Lower lobe of right lung (tissue), 2 donors: ENCODE measurements around the gene EIF2S1. TPM values are rescaled to one million over a fixed set of nuclear protein-coding genes. Genes with fewer than 3 reads are reported as not detected.

Source experiments
- ATAC-seq, 2 donors: fragments of 200-7000 bp; cut with Tn5 transposase; one replicate each; pipeline ENCODE4 v1.9.1; 2020 to 2022; ENCODE audit warnings: mild to moderate bottlenecking in 2 of 2, moderate library complexity in 2 of 2
- DNase-seq: peaks from one replicate; pipeline ENCODE4 v3.0.0-alpha.2; 2020
- H3K27ac ChIP-seq: fragments of 200-600 bp; one replicate; pipeline ENCODE4 v1.8.0; 2022
- H3K27me3 ChIP-seq: fragments of 200-600 bp; one replicate; pipeline ENCODE4 v1.8.0; 2022; ENCODE audit warnings: low read depth
- H3K36me3 ChIP-seq: fragments of 200-600 bp; one replicate; pipeline ENCODE4 v1.8.0; 2022; ENCODE audit warnings: mild to moderate bottlenecking
- H3K4me1 ChIP-seq: fragments of 200-600 bp; one replicate; pipeline ENCODE4 v1.8.0; 2022
- H3K4me3 ChIP-seq: fragments of 200-600 bp; one replicate; pipeline ENCODE4 v1.8.0; 2022; ENCODE audit warnings: mild to moderate bottlenecking
- H3K9me3 ChIP-seq: fragments of 200-600 bp; one replicate; pipeline ENCODE4 v1.8.0; 2022
- intact Hi-C: fragments of 100-400 bp; cut with DNase I; formaldehyde crosslinking; loops from one replicate; pipeline ENCODE4 v1.11.0; 2022
- total RNA-seq: library from RNA; stranded (reverse); fragmentation: NEBNext Ultra II Directional; extraction: Animal tissue kit (Norgen Biotek cat#: 25700); gene quantifications from one replicate; pipeline ENCODE4 v1.2.1, GENCODE V29; 2021
- TF ChIP-seq, protein P1 (sequence below): fragments of 200-600 bp; IDR thresholded peaks from one replicate; pipeline ENCODE4 v1.8.0; 2022; ENCODE audit warnings: antibody characterized with exemption, mild to moderate bottlenecking
- donor health status: DM: no; HTN: yes; CAD: no; lungs with severe emphysema.

EIF2S1 gene
- total RNA-seq, 1 donor from 2014 or later: 64.7 TPM

DNA sequence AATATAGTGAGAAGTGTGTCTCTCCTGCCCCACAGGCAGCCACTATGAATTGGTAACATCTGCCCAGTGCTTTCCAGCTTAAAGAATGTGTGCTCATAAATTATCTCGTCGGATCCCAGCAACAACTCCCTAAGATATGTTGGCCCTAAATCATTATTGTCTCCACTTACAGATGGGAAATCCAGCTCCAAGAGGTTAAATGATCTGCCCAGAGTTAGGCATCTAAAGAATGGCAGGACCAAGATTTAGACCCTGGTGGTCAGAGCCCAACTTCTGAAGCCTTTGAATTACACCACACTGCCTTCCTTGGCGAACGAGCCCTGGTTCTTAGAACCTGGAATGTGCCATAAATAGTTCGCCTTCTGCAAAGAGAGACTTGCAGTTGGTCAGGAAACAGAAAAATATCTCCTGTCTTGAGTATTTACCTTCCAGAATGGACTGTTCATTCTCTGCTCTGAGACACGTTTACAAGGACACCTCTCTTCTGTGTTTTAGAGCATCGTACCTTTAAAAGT, 72.0 kb downstream of the EIF2S1 start:
- ATAC-seq (no peak), DNase-seq (no peak)
- H3K36me3 ChIP-seq: no peaks in the 10 kb centered on the region
- H3K9me3 ChIP-seq: no peaks in the 10 kb centered on the region
- TF ChIP-seq, protein P1, sequence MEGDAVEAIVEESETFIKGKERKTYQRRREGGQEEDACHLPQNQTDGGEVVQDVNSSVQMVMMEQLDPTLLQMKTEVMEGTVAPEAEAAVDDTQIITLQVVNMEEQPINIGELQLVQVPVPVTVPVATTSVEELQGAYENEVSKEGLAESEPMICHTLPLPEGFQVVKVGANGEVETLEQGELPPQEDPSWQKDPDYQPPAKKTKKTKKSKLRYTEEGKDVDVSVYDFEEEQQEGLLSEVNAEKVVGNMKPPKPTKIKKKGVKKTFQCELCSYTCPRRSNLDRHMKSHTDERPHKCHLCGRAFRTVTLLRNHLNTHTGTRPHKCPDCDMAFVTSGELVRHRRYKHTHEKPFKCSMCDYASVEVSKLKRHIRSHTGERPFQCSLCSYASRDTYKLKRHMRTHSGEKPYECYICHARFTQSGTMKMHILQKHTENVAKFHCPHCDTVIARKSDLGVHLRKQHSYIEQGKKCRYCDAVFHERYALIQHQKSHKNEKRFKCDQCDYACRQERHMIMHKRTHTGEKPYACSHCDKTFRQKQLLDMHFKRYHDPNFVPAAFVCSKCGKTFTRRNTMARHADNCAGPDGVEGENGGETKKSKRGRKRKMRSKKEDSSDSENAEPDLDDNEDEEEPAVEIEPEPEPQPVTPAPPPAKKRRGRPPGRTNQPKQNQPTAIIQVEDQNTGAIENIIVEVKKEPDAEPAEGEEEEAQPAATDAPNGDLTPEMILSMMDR: no peak
- intact Hi-C loops: no loop called here
- H3K27me3 ChIP-seq: no peaks in the 10 kb centered on the region
- no peaks in the 10 kb centered on the region for H3K4me1 ChIP-seq
- no peak overlapping the region for H3K27ac ChIP-seq
- no peak overlapping the region for H3K4me3 ChIP-seq

DNA sequence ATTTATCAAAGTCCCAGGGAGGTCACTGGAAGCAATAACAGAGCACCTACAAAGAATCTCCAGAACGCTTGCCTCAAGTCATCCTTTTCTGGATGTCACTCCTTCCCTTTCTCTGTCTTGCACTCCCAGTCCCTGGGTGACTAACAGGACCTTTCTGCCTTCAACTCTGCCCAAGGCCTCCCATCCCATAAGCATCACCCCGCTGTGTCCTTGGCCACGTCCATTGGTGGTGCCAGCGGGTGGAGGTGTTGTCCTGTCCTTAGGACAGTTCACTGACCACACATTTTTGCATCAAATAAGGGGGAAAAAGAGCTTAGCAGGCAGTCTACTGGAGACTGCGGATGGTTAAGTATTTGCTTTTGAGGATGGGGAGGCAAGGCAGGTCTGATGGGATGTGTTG, 75.5 kb downstream of the EIF2S1 start:
- TF ChIP-seq, protein P1: no peak
- Histone ChIP-seq H3K4me1 (no peaks in the 10 kb centered on the region), H3K9me3 (no peaks in the 10 kb centered on the region), H3K36me3 (no peaks in the 10 kb centered on the region), H3K27me3 (peaks cover 6% of the 10 kb centered on the region), H3K27ac (no peak overlapping the region), H3K4me3 (no peak overlapping the region)
- DNase-seq: no peak
- intact Hi-C loops: no loop called here
- no peak for ATAC-seq

Other genes with a start within 250 kb of the EIF2S1 start
- gene GARIN2, start 170.9 kb upstream of the EIF2S1 start, total RNA-seq: 0.32 TPM
- 29.1 TPM for gene PALS1, start 118.9 kb upstream of the EIF2S1 start, total RNA-seq
- 79.1 TPM for gene ATP6V1D, start 524 bp upstream of the EIF2S1 start, total RNA-seq
- 2.3 TPM for gene PLEK2, start 51.8 kb downstream of the EIF2S1 start, total RNA-seq
- gene TMEM229B, start 128.4 kb downstream of the EIF2S1 start, total RNA-seq: 6.4 TPM
- 4.6 TPM for gene PLEKHH1, start 173.0 kb downstream of the EIF2S1 start, total RNA-seq
- 17.2 TPM for gene PIGH, start 239.9 kb downstream of the EIF2S1 start, total RNA-seq